ENCODE measurements around the gene SERGEF.
"Not testable (repeated sequence)": the region's sequence is repeated elsewhere in the genome, so short reads cannot be mapped to it uniquely, and the experiment has no call there.

The SERGEF gene

GRCh38 chr11:18005376-18006129 is 7.3 kb downstream of the SERGEF start:
- DNase-seq, result no peak
- in situ Hi-C loops (cut with HindIII; ENCODE audit: low pct_ligation_motif_present, low pct_unique_long_range_greater_than_20kb, low sequenced_read_pairs), result no loop called here

DNA sequence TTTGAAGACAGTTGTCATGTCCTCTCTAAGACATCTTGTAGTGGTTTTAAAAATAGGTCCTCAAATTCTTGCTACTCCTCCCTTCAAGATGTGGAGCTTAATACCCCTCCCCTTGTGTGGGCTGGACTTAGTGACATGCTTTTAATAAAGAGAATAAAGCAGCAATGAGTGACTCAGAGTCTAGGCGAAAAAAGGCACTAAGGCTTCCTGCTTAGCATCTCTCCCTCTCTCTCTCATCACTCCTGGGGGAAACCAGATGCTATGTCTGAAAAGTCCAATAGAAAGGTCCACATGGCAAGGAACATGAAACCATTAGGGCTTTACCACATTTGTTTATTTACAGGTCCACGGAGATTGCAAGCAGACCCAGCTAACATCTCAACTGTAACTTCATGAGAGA is 11.7 kb downstream of the SERGEF start:
- DNase-seq, result no peak
- in situ Hi-C loops (cut with HindIII; ENCODE audit: low pct_ligation_motif_present, low pct_unique_long_range_greater_than_20kb, low sequenced_read_pairs), result no loop called here

- in situ Hi-C loops (cut with HindIII; ENCODE audit: low pct_ligation_motif_present, low pct_unique_long_range_greater_than_20kb, low sequenced_read_pairs), result no loop called here
- no peak for DNase-seq
Observed at GRCh38 chr11:18000760-18001159, 12.1 kb downstream of the SERGEF start.

DNA sequence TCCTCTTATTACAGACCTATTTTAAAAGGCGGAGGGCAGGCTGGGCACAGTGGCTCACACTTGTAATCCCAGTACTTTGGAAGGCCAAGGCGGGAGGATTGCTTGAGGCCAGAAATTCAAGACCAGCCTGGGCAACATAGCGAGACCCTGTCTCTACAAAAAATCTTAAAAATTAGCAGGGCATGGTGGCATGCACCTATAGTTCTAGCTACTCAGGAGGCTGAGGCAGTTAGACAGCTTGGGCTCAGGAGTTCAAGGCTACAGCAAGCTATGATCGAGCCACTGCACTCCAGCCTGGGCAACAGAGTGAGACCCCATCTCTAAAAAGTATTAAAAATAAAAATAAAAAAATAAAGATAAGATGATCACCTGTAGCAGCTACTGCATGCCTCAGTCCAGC is 12.7 kb downstream of the SERGEF start:
- in situ Hi-C loops (cut with HindIII; ENCODE audit: low pct_ligation_motif_present, low pct_unique_long_range_greater_than_20kb, low sequenced_read_pairs); DNase-seq: not testable (repeated sequence)

- in situ Hi-C loops (cut with HindIII; ENCODE audit: low pct_ligation_motif_present, low pct_unique_long_range_greater_than_20kb, low sequenced_read_pairs), result no loop called here
- no peak for DNase-seq
Observed at GRCh38 chr11:17992916-17993315, 19.9 kb downstream of the SERGEF start.

DNA sequence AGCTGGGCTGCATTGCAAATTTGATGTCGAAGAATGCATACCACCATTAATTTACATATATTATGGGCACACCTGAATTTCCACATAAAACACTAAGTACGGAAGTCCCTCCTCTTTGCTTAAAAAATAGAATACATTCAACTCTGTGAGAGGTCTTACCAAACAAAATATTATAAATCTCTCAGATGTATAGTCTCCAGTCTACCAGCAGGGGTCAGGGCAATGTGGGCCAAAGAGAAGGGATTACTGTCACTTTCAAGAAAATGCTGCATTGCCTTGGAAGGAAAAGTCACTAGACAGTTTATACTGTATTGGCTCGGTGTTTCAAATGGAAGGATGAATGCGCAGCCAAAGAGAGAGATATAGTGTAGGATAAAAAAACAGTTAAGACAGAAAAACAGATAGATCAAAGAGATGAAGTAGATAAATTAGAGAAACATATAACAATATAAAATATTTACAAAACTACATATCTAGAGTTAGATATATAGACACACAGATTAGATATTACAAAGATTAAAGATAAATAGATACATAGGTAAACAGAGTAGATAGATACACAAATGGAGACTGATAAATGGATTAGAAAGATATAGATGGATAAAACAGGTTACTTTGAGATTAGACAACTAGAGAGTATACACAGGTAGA is 20.9 kb downstream of the SERGEF start:
- in situ Hi-C loops (cut with HindIII; ENCODE audit: low pct_ligation_motif_present, low pct_unique_long_range_greater_than_20kb, low sequenced_read_pairs), result no loop called here
- DNase-seq, result peak; percentile 52

- in situ Hi-C loops (cut with HindIII; ENCODE audit: low pct_ligation_motif_present, low pct_unique_long_range_greater_than_20kb, low sequenced_read_pairs), result no loop called here
- DNase-seq, result no peak
Observed at GRCh38 chr11:17989306-17989705, 23.5 kb downstream of the SERGEF start.

DNA sequence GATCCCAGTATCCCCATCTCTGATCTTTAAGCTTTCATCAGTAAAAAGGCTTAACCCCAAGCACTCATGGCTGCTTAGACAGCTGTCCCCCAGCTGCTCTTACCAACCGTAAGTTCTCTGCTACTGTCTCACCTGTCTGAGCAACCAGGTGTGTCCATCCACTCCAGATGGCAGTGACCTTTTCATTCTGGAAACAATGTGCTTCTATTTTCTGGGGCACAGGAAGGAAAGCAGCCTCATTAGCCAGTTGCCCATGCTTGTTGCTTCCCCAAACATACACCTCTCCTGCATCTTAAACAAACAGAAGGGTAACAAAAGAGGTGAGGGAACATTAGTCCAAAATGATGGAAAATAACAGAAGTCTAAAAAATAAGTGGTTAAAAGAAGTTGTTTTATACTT is 24.4 kb downstream of the SERGEF start:
- no peak for DNase-seq
- in situ Hi-C loops (cut with HindIII; ENCODE audit: low pct_ligation_motif_present, low pct_unique_long_range_greater_than_20kb, low sequenced_read_pairs), result no loop called here

- DNase-seq, result no peak
- in situ Hi-C loops (cut with HindIII; ENCODE audit: low pct_ligation_motif_present, low pct_unique_long_range_greater_than_20kb, low sequenced_read_pairs), result no loop called here
Observed at GRCh38 chr11:17987826-17988225, 25.0 kb downstream of the SERGEF start.

- DNase-seq, result no peak
- in situ Hi-C loops (cut with HindIII; ENCODE audit: low pct_ligation_motif_present, low pct_unique_long_range_greater_than_20kb, low sequenced_read_pairs), result no loop called here
Observed at GRCh38 chr11:17986711-17987220, 26.1 kb downstream of the SERGEF start.

DNA sequence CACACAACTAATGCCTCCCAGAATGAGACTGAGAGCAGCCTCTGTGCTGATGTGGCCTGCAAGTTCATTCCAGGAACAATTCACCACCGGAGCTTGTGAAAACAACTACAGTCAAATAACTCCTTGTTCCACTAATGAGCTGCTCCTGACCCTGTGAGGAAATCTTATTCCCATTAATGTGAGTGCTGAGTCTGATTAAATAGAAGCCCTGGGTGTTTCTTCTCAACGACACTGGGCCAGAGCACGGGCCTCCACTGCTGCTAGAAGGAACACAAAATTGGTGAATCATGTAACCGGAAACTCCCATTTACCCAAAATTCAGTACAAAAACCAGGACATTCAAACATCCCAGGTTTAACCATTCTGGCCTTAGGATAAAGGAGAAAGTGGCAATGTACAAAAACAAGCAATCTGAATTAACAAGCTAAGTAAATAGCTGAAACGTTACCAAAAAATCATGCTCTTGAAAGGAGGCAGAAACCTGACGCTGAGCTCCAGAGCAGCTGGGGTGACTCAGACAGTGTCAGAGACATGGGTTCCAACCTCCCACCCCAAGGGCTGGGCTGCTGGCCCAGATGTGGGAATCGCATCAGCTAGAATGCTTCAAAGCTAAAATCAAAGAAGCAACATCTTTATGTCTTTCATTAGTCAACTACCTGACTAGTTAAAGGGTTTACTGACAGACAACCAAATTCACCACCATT is 26.7 kb downstream of the SERGEF start:
- in situ Hi-C loops (cut with HindIII; ENCODE audit: low pct_ligation_motif_present, low pct_unique_long_range_greater_than_20kb, low sequenced_read_pairs), result no loop called here
- DNase-seq, result no peak

DNA sequence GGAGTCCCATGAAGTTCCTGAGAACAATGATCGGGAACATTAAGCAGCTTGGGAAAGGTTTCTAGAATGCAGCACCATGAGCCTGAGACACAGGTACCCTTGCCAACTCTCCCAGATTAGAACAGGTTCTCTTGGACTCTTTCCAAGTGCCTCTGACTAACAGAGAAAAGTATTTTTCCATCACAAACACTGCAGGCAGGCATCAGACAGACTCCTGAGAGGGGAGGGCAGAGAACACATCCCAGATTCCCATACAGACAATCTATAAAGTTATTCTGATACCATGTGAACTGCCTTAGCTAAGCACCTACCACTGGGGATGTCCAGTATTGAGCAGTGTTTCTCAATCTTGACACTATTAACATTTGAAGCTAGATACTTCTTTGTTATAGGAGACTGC is 27.3 kb downstream of the SERGEF start:
- in situ Hi-C loops (cut with HindIII; ENCODE audit: low pct_ligation_motif_present, low pct_unique_long_range_greater_than_20kb, low sequenced_read_pairs), result no loop called here
- peak; percentile 38 for DNase-seq

DNA sequence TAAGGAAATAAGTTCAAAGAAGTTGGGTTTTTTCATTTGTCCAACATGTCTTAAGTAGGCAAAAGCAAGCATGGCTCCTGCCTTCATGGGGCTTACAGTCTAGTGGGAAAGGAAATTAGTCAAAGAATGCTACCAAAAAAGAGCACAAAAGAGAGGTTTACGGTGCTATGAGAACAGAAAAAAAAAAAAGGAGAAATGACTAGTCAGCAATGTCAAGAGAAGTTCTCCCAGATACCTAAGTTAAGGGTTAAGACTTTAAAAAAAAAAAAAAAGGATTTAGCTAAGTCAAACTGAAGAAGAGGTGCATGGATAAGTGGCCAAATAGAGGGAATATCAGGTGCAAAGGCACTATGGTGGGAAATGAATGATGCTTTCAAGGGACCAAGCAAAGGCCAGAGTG is 29.3 kb downstream of the SERGEF start:
- no peak for DNase-seq
- in situ Hi-C loops (cut with HindIII; ENCODE audit: low pct_ligation_motif_present, low pct_unique_long_range_greater_than_20kb, low sequenced_read_pairs), result no loop called here

- in situ Hi-C loops (cut with HindIII; ENCODE audit: low pct_ligation_motif_present, low pct_unique_long_range_greater_than_20kb, low sequenced_read_pairs), result no loop called here
- DNase-seq, result peak; percentile 18
Observed at GRCh38 chr11:17979770-17980371, 33.0 kb downstream of the SERGEF start.

DNA sequence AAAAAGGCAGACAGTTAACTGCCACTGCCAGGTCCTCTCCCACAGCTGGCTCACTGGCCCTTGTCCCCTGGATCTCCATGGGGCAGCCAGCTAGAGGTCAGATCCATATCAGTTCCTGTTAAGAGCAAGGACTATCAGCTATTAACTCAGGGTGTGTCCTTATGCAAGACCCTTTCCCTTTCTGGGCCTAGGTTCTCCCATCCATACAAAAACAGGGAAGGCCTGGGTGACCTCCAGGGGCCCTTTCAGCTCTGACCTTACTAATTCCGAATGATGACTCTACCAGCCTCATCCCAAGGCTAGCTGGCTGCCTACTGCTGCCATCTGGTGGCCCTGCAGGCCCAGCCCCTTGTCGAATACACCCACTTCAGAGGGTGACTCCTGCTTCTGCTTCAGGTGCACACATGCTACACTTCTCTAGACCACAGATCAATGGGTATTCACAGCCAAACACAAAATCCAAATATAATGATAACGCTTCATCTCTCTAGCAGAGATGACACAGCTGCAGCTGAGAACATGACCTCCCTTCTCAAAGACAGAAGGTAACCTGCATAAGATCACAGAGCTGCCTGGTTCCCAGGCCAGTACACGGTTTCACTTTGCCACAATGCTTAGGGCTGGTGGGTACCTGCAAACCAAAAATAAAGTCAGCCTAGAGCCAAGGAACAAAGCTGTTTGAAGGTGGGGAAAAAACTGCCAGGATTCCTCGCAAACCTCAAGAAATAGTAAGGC is 34.1 kb downstream of the SERGEF start:
- in situ Hi-C loops (cut with HindIII; ENCODE audit: low pct_ligation_motif_present, low pct_unique_long_range_greater_than_20kb, low sequenced_read_pairs), result no loop called here
- DNase-seq, result peak; percentile 39

- DNase-seq, result no peak
- in situ Hi-C loops (cut with HindIII; ENCODE audit: low pct_ligation_motif_present, low pct_unique_long_range_greater_than_20kb, low sequenced_read_pairs), result no loop called here
Observed at GRCh38 chr11:17976651-17977050, 36.2 kb downstream of the SERGEF start.

DNA sequence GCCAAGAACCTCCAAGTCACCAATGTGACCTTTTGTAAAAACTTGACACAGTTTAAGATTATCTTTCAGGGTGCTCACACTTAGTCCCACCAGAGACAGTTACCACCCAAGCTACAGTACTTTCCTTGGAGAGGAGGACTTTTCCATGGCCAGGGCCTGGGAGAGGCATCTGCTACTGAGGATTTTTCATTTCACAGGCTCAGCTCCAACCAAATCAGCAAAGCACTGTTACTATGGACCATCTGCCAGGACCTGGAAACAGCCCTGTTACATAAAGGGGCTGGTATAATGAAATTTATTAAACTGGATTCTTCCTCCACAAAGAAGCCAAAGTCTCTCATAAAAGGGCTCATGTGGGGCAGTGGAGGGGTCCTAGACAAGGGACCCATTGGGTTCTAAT is 38.6 kb downstream of the SERGEF start:
- in situ Hi-C loops (cut with HindIII; ENCODE audit: low pct_ligation_motif_present, low pct_unique_long_range_greater_than_20kb, low sequenced_read_pairs), result no loop called here
- no peak for DNase-seq

DNA sequence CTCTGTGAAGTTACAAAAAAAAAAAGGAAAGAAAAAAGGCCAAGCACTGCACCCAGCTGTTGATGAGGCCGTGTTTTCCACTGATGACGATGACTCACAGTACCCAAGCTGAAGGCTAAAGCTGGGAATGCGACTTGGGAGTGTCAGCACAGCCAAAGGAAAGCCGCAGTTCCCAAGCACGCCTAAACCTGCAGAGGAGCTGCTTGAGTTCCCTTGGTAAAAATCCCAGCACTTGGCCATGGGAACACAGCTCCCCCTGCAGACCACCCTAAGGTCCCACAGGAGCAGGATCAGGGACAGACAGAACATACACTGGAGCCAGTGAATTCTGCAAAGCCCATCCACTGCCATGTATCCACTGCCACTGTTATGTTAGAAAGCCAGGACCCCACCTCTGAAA is 39.9 kb downstream of the SERGEF start:
- in situ Hi-C loops (cut with HindIII; ENCODE audit: low pct_ligation_motif_present, low pct_unique_long_range_greater_than_20kb, low sequenced_read_pairs), result no loop called here

DNA sequence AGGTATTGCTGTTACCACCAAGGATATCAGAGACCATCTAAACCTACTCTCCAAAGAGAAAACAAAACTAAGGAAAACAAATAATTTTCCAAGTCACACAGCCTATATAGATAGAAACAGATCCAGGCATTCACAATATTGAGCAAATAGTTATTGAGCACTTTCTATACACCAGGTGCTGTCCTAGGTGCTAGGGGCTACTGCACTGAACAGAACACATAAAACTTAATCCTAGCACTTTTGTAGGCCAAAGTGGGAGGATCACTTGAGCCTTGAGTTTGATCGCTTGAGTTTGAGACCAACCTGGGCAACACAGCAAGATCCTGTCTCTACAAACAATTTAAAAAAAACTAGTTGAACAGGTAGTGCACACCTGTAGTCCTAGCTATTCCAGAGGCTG is 44.6 kb downstream of the SERGEF start:
- no peak for DNase-seq
- in situ Hi-C loops (cut with HindIII; ENCODE audit: low pct_ligation_motif_present, low pct_unique_long_range_greater_than_20kb, low sequenced_read_pairs), result no loop called here

More for the DNA sequence above, 39.9 kb downstream of the SERGEF start:
- peak; percentile 64 for DNase-seq
